Activated CD4-positive, alpha-beta memory T cell treated with anti-CD3 and anti-CD28 coated beads, Interleukin-2, amount 10 ng/mL, durations not matched to agents 7 days and 5 days (primary cell): ENCODE results near the gene KRT33A. TPM values are rescaled to one million over a fixed set of nuclear protein-coding genes. Genes with fewer than 3 reads are reported as not detected.
"Not testable (repeated sequence)": the region's sequence is repeated elsewhere in the genome, so short reads cannot be mapped to it uniquely, and the experiment has no call there.

ENCODE experiments used
- CTCF ChIA-PET: fragments of 350-600 bp; sonication (Branson Sonifier 250); formaldehyde crosslinking; loops from one replicate; lab custom pipeline; 2021; ENCODE audit warnings: antibody characterized with exemption, inconsistent platforms; lab: Charles Lee
- POLR2A ChIA-PET: fragments of 350-600 bp; sonication (Branson Sonifier 250); formaldehyde crosslinking; loops from one replicate; lab custom pipeline; 2021; ENCODE audit warnings: antibody characterized with exemption; lab: Charles Lee
- DNase-seq: peaks from one replicate; pipeline ENCODE4 v3.0.0-alpha.2; 2020
- H3K27ac Mint-ChIP-seq: one replicate; pipeline ENCODE4 v1.8.0; 2021; ENCODE audit warnings: mild to moderate bottlenecking, mixed read lengths
- H3K27me3 Mint-ChIP-seq: one replicate; pipeline ENCODE4 v1.8.0; 2021; ENCODE audit warnings: mixed read lengths
- H3K36me3 Mint-ChIP-seq: one replicate; pipeline ENCODE4 v1.8.0; 2021; ENCODE audit warnings: low read depth, mixed read lengths
- H3K4me1 Mint-ChIP-seq: one replicate; pipeline ENCODE4 v1.8.0; 2021; ENCODE audit warnings: mixed read lengths
- H3K4me3 Mint-ChIP-seq: one replicate; pipeline ENCODE4 v1.8.0; 2021; ENCODE audit warnings: mild to moderate bottlenecking, mixed read lengths
- H3K9me3 Mint-ChIP-seq: one replicate; pipeline ENCODE4 v1.8.0; 2021; ENCODE audit warnings: mixed read lengths
- total RNA-seq, 2 experiments: library from RNA; stranded (reverse); gene quantifications; one replicate each; pipeline ENCODE4 v1.2.3, GENCODE V29; 2021

KRT33A gene
- total RNA-seq, 2 experiments from 2014 or later = not detected

GRCh38 chr17:41383690-41384089 is 33.1 kb upstream of the KRT33A start:
- Mint-ChIP-seq H3K9me3 (peaks cover 10% of the 10 kb centered on the region), H3K4me1 (no peaks in the 10 kb centered on the region), H3K27ac (no peak overlapping the region), H3K27me3 (peaks cover 8% of the 10 kb centered on the region), H3K36me3 (peaks cover 4% of the 10 kb centered on the region), H3K4me3 (no peak overlapping the region)
- ChIA-PET POLR2A (no interaction called here), CTCF (no interaction called here)
- no peak for DNase-seq

DNA sequence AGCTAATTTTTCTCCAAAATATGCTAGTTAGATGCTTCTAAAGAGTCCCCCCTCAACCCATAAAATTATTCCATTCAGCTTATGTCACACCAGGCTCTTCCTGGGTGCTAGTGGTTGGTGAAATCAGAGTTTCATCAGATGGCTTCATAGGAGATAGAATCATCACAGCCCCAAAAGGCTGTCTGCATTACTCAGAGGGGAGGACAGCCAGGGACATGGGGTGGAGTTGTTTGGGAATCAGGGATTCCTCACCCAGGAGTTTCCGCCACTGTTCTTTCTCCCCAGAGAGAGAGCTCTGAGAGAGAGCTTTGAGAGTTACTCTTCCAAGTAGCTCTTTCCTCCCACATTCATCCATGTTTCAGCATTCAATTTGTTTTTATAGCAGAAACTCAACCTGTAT is 31.8 kb upstream of the KRT33A start:
- Mint-ChIP-seq H3K36me3 (peaks cover 4% of the 10 kb centered on the region), H3K27me3 (peaks cover 7% of the 10 kb centered on the region), H3K9me3 (peaks cover 8% of the 10 kb centered on the region), H3K4me3 (no peak overlapping the region), H3K4me1 (no peaks in the 10 kb centered on the region), H3K27ac (no peak overlapping the region)
- ChIA-PET POLR2A (no interaction called here), CTCF (no interaction called here)
- no peak for DNase-seq

- CTCF ChIA-PET, H3K9me3 Mint-ChIP-seq, DNase-seq, H3K36me3 Mint-ChIP-seq, H3K4me1 Mint-ChIP-seq, H3K27ac Mint-ChIP-seq, H3K4me3 Mint-ChIP-seq, POLR2A ChIA-PET, H3K27me3 Mint-ChIP-seq: not testable (repeated sequence)
Observed at GRCh38 chr17:41381943-41382342, 31.3 kb upstream of the KRT33A start, which contains the start of gene KRT34. TSS of gene KRT34 (minus strand) at chr17:41382306. CDS start at chr17:41382246, 60 bp downstream.

DNA sequence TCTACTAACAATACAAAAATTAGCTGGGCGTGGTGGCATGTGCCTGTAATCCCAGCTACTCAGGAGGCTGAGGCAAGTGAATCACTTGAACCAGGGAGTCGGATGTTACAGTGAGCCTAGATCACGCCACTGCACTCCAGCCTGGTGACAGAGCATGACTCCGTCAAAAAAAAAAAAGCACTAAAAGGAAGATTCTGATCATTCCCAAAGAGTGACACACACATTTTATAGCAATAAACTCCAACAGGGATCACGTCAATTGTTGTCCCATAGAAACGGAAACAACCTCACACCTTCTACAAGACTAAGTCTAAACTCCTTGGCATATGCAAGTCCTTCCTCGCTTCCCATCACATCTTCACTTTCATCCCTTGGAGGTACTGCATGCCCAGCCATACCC is 29.5 kb upstream of the KRT33A start:
- POLR2A ChIA-PET, H3K4me1 Mint-ChIP-seq, DNase-seq, H3K9me3 Mint-ChIP-seq, H3K36me3 Mint-ChIP-seq, CTCF ChIA-PET, H3K27ac Mint-ChIP-seq, H3K4me3 Mint-ChIP-seq, H3K27me3 Mint-ChIP-seq: not testable (repeated sequence)

- H3K27ac Mint-ChIP-seq = no peak overlapping the region
- H3K9me3 Mint-ChIP-seq = peaks cover 2% of the 10 kb centered on the region
- DNase-seq = no peak
- H3K4me1 Mint-ChIP-seq = no peaks in the 10 kb centered on the region
- ChIA-PET CTCF (no interaction called here), POLR2A (no interaction called here)
- H3K4me3 Mint-ChIP-seq = no peak overlapping the region
- peaks cover 2% of the 10 kb centered on the region for H3K27me3 Mint-ChIP-seq
- no peaks in the 10 kb centered on the region for H3K36me3 Mint-ChIP-seq
Observed at GRCh38 chr17:41377546-41377945, 26.9 kb upstream of the KRT33A start.

- DNase-seq = no peak
- Mint-ChIP-seq H3K27me3 (peaks cover 2% of the 10 kb centered on the region), H3K4me1 (no peaks in the 10 kb centered on the region), H3K27ac (no peak within 1 kb of the TSS), H3K9me3 (peaks cover 2% of the 10 kb centered on the region), H3K4me3 (no peak within 1 kb of the TSS), H3K36me3 (no peaks in the 10 kb centered on the region)
- CTCF ChIA-PET = no interaction called here
- POLR2A ChIA-PET = no interaction called here
Observed at GRCh38 chr17:41369713-41370112, 19.1 kb upstream of the KRT33A start, which contains the start of gene KRT33B. TSS of gene KRT33B (minus strand) at chr17:41369813. CDS start at chr17:41369750, 63 bp downstream.

GRCh38 chr17:41369023-41369422 is 18.4 kb upstream of the KRT33A start:
- H3K4me1 Mint-ChIP-seq = peaks cover 4% of the 10 kb centered on the region
- DNase-seq = no peak
- H3K36me3 Mint-ChIP-seq = no peaks in the 10 kb centered on the region
- POLR2A ChIA-PET = no interaction called here
- CTCF ChIA-PET = no interaction called here
- no peak overlapping the region for H3K27ac Mint-ChIP-seq
- no peak overlapping the region for H3K4me3 Mint-ChIP-seq
- peaks cover 2% of the 10 kb centered on the region for H3K9me3 Mint-ChIP-seq
- H3K27me3 Mint-ChIP-seq = peaks cover 2% of the 10 kb centered on the region

- ChIA-PET CTCF (no interaction called here), POLR2A (no interaction called here)
- Mint-ChIP-seq H3K36me3 (no peaks in the 10 kb centered on the region), H3K27me3 (no peaks in the 10 kb centered on the region), H3K9me3 (no peaks in the 10 kb centered on the region), H3K27ac (no peak overlapping the region), H3K4me3 (no peak overlapping the region), H3K4me1 (peaks cover 4% of the 10 kb centered on the region)
- DNase-seq = no peak
Observed at GRCh38 chr17:41367426-41368075, 16.9 kb upstream of the KRT33A start.

GRCh38 chr17:41366070-41366469 is 15.4 kb upstream of the KRT33A start:
- CTCF ChIA-PET = no interaction called here
- Mint-ChIP-seq H3K27me3 (no peaks in the 10 kb centered on the region), H3K27ac (no peak overlapping the region), H3K9me3 (peaks cover 4% of the 10 kb centered on the region), H3K4me1 (peaks cover 4% of the 10 kb centered on the region), H3K4me3 (no peak overlapping the region), H3K36me3 (no peaks in the 10 kb centered on the region)
- DNase-seq = no peak
- POLR2A ChIA-PET = no interaction called here

- no peak for DNase-seq
- peaks cover 1% of the 10 kb centered on the region for H3K27me3 Mint-ChIP-seq
- H3K9me3 Mint-ChIP-seq = peaks cover 5% of the 10 kb centered on the region
- peaks cover 4% of the 10 kb centered on the region for H3K4me1 Mint-ChIP-seq
- no peak overlapping the region for H3K4me3 Mint-ChIP-seq
- ChIA-PET POLR2A (no interaction called here), CTCF (no interaction called here)
- no peaks in the 10 kb centered on the region for H3K36me3 Mint-ChIP-seq
- H3K27ac Mint-ChIP-seq = no peak overlapping the region
Observed at GRCh38 chr17:41363881-41364280, 13.3 kb upstream of the KRT33A start.

- CTCF ChIA-PET = no interaction called here
- Mint-ChIP-seq H3K9me3 (peaks cover 8% of the 10 kb centered on the region), H3K27ac (no peak overlapping the region), H3K4me1 (peaks cover 4% of the 10 kb centered on the region), H3K4me3 (no peak overlapping the region), H3K36me3 (peaks cover 4% of the 10 kb centered on the region), H3K27me3 (peaks cover 12% of the 10 kb centered on the region)
- POLR2A ChIA-PET = no interaction called here
- DNase-seq = no peak
Observed at GRCh38 chr17:41360296-41360995, 9.8 kb upstream of the KRT33A start.

DNA sequence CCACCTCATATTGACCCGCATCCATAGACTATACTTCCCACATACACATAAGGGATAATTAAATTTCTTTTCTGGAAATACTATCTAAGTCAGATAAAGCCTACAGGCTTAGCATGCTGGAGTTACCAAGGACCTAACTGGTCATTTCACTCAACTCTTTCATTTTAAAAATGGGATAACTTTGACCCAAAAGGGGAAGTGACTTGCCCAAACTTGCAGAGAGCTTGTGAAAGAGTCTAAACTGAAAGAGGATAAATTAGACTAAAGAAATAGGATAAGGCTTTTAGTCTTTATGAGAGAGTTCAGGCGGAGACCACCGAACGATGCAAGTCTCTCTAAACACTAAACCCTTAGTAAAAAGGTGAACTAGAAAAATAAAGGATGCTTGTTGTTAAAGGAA is 3.9 kb upstream of the KRT33A start:
- no peak overlapping the region for H3K4me3 Mint-ChIP-seq
- H3K36me3 Mint-ChIP-seq = peaks cover 4% of the 10 kb centered on the region
- POLR2A ChIA-PET = no interaction called here
- H3K27me3 Mint-ChIP-seq = peaks cover 10% of the 10 kb centered on the region
- H3K9me3 Mint-ChIP-seq = peaks cover 3% of the 10 kb centered on the region
- DNase-seq = no peak
- CTCF ChIA-PET = no interaction called here
- no peak overlapping the region for H3K27ac Mint-ChIP-seq
- H3K4me1 Mint-ChIP-seq = no peaks in the 10 kb centered on the region

GRCh38 chr17:41352597-41353366 is 2.2 kb upstream of the KRT33A start:
- H3K27ac Mint-ChIP-seq = no peak overlapping the region
- no peaks in the 10 kb centered on the region for H3K4me1 Mint-ChIP-seq
- ChIA-PET POLR2A (no interaction called here), CTCF (no interaction called here)
- H3K9me3 Mint-ChIP-seq = peaks cover 3% of the 10 kb centered on the region
- peaks cover 4% of the 10 kb centered on the region for H3K36me3 Mint-ChIP-seq
- H3K4me3 Mint-ChIP-seq = no peak overlapping the region
- no peak for DNase-seq
- H3K27me3 Mint-ChIP-seq = peaks cover 10% of the 10 kb centered on the region
